Endothelial cell of umbilical vein (primary cell): Measurements from ENCODE around the gene APPL2. TPM values are rescaled to one million over a fixed set of nuclear protein-coding genes. Genes with fewer than 3 reads are reported as not detected.

Experiments used
- BruUV-seq: library from RNA; stranded (reverse); fragments of 400-500 nt; replicated peaks from 2 replicates; lab custom pipeline; 2021; lab: Mats Ljungman, UMichigan
- CTCF ChIA-PET: fragments of 300-600, 350-600 bp; sonication (Branson Sonifier 250); formaldehyde crosslinking; loops from one replicate; lab custom pipeline; 2021; ENCODE audit warnings: antibody characterized with exemption, inconsistent platforms; lab: Charles Lee
- POLR2A ChIA-PET: fragments of 300-600, 350-600 bp; sonication (Branson Sonifier 250); formaldehyde crosslinking; loops from one replicate; lab custom pipeline; 2021; ENCODE audit warnings: antibody characterized with exemption, inconsistent platforms; lab: Charles Lee
- DNase-seq: peaks from one replicate; pipeline ENCODE4 v3.0.0-alpha.2; 2011; ENCODE audit warnings: low read depth, low spot score
- FAIRE-seq: peaks from 2 replicates; lab custom pipeline; 2011; peaks lifted over from hg19 to GRCh38; lab: Jason Lieb, UNC
- H2AFZ ChIP-seq: 2 replicates; pipeline ENCODE4 v1.6.0; 2012; ENCODE audit warnings: low read depth, low read length, control low read depth, inconsistent platforms
- H3K27ac ChIP-seq: 2 replicates; pipeline ENCODE4 v1.5.1; 2011; ENCODE audit warnings: low read depth, mild to moderate bottlenecking, control low read depth, low read length, moderate library complexity; ENCODE audit not compliant: insufficient read depth
- H3K27me3 ChIP-seq, 2 experiments: 2 replicates each; pipeline versions ENCODE4 v1.6.0 to v1.6.1; 2011; ENCODE audit warnings: low read length in 2 of 2, mixed read lengths in 1 of 2; ENCODE audit not compliant: control insufficient read depth in 2 of 2, insufficient read depth in 2 of 2
- H3K36me3 ChIP-seq, 2 experiments: 2 replicates in 1 of 2; 3 replicates in 1 of 2; pipeline ENCODE4 v1.5.1; 2011; ENCODE audit warnings: low read length in 2 of 2, mild to moderate bottlenecking in 1 of 2, moderate library complexity in 1 of 2; ENCODE audit not compliant: control insufficient read depth in 2 of 2, insufficient read depth in 2 of 2; ENCODE audit errors: extremely low read depth in 1 of 2
- H3K4me1 ChIP-seq: 3 replicates; pipeline ENCODE4 v1.5.1; 2011; ENCODE audit warnings: mild to moderate bottlenecking, low read length; ENCODE audit not compliant: control insufficient read depth, insufficient read depth; ENCODE audit errors: extremely low read depth
- H3K4me2 ChIP-seq: 2 replicates; pipeline ENCODE4 v1.6.1; 2011; ENCODE audit warnings: low read length, control low read depth, mixed read lengths; ENCODE audit not compliant: insufficient read depth
- H3K4me3 ChIP-seq, 3 experiments: fragments of 200-600 bp in 1 of 3; sonication (generic), shearing (Covaris generic) in 1 of 3; replicated peaks in 1 of 3; 2 replicates each; pipeline ENCODE4 v1.5.1; 2011 to 2016; ENCODE audit warnings: control low read depth in 3 of 3, low read length in 3 of 3, mild to moderate bottlenecking in 2 of 3, inconsistent platforms in 1 of 3, low read depth in 1 of 3, moderate library complexity in 1 of 3; ENCODE audit not compliant: insufficient read depth in 1 of 3
- H3K79me2 ChIP-seq: 2 replicates; pipeline ENCODE4 v1.6.0; 2012; ENCODE audit warnings: low read length, inconsistent platforms; ENCODE audit not compliant: control insufficient read depth, insufficient read depth
- H3K9ac ChIP-seq: replicated peaks from 2 replicates; pipeline ENCODE3; 2011; ENCODE audit warnings: low read length, control low read depth; ENCODE audit not compliant: insufficient read depth; ENCODE audit errors: extremely low read depth
- H3K9me1 ChIP-seq: replicated peaks from 3 replicates; pipeline ENCODE4 v1.6.0; 2011; ENCODE audit warnings: mild to moderate bottlenecking, low read length; ENCODE audit not compliant: control insufficient read depth, insufficient read depth; ENCODE audit errors: extremely low read depth
- H3K9me3 ChIP-seq: replicated peaks from 2 replicates; pipeline ENCODE4 v1.5.1; 2012; ENCODE audit warnings: low read length, inconsistent platforms; ENCODE audit not compliant: control insufficient read depth, insufficient read depth
- H4K20me1 ChIP-seq: replicated peaks from 2 replicates; pipeline ENCODE3; 2011; ENCODE audit warnings: mild to moderate bottlenecking, low read length; ENCODE audit not compliant: control insufficient read depth, insufficient read depth; ENCODE audit errors: extremely low read depth
- EZH2 ChIP-seq: IDR thresholded peaks from 2 replicates; pipeline ENCODE4 v1.6.1; 2012; ENCODE audit warnings: borderline replicate concordance, low read depth, mild to moderate bottlenecking, moderate library complexity, low read length, inconsistent platforms; ENCODE audit not compliant: severe bottlenecking
- FOS ChIP-seq: IDR thresholded peaks from 2 replicates; pipeline ENCODE4 v1.6.1; 2011; ENCODE audit warnings: mild to moderate bottlenecking, low read length, moderate library complexity, borderline replicate concordance; ENCODE audit not compliant: insufficient read depth
- GATA2 ChIP-seq: IDR thresholded peaks from 2 replicates; pipeline ENCODE4 v1.7.0; 2011; ENCODE audit warnings: low read depth, mild to moderate bottlenecking, moderate library complexity, mixed read lengths, low read length; ENCODE audit not compliant: insufficient read length, insufficient read depth
- JUN ChIP-seq: IDR thresholded peaks from 2 replicates; pipeline ENCODE4 v1.6.1; 2011; ENCODE audit warnings: borderline replicate concordance, low read depth; ENCODE audit not compliant: insufficient read length, insufficient read depth
- POLR2A ChIP-seq: IDR thresholded peaks from 2 replicates; pipeline ENCODE4 v1.6.1; 2012; ENCODE audit warnings: low read depth, mild to moderate bottlenecking, control low read depth, low read length
- POLR2AphosphoS5 ChIP-seq: IDR thresholded peaks from 2 replicates; pipeline ENCODE4 v1.6.1; 2012; ENCODE audit warnings: low read depth, mild to moderate bottlenecking, control low read depth, low read length, moderate library complexity; ENCODE audit not compliant: insufficient read depth
- dilution Hi-C: fragments of 300-500 bp; cut with MboI; formaldehyde crosslinking; loops from one replicate; pipeline ENCODE4 v1.15.0; 2019; ENCODE audit warnings: low sequenced_read_pairs; ENCODE audit not compliant: extremely low pct_ligation_motif_present
- intact Hi-C: fragments of 100-400 bp; cut with micrococcal nuclease; formaldehyde crosslinking; loops from one replicate; pipeline ENCODE4 v1.10.0; 2022
- polyA plus RNA-seq, 4 experiments: library from polyadenylated mRNA; depleted of rRNA in 3 of 4; stranded (reverse) in 3 of 4; unstranded in 1 of 4; fragments of >200 nt; gene quantifications; 2 replicates each; pipeline versions ENCODE4 v1.2.1 to v1.2.3, GENCODE V29; 2011 to 2012; ENCODE audit warnings: missing spikeins in 1 of 4
- total RNA-seq: library from RNA; stranded (reverse); gene quantifications from 2 replicates; pipeline ENCODE4 v1.2.3, GENCODE V29; 2021
- TF ChIP-seq, protein P1 (sequence below), 2 donors: IDR thresholded peaks; 1 replicate in 1 of 2; 2 replicates in 1 of 2; pipeline ENCODE4 v1.5.1; 2011; ENCODE audit warnings: low read length in 2 of 2, mild to moderate bottlenecking in 2 of 2, moderate library complexity in 2 of 2, control low read depth in 1 of 2, inconsistent platforms in 1 of 2, low read depth in 1 of 2; ENCODE audit not compliant: insufficient read depth in 1 of 2; ENCODE audit errors: extremely low read depth in 1 of 2
- TF ChIP-seq, protein P2 (sequence below): IDR thresholded peaks from 2 replicates; pipeline ENCODE4 v1.6.1; 2011; ENCODE audit not compliant: insufficient read depth, insufficient read length

The APPL2 gene
- total and polyA plus RNA-seq, 2 donors (not counting 3 experiments of a cell fraction or from before 2014, with no cell fraction given) = 8.1 to 21.4 TPM

DNA sequence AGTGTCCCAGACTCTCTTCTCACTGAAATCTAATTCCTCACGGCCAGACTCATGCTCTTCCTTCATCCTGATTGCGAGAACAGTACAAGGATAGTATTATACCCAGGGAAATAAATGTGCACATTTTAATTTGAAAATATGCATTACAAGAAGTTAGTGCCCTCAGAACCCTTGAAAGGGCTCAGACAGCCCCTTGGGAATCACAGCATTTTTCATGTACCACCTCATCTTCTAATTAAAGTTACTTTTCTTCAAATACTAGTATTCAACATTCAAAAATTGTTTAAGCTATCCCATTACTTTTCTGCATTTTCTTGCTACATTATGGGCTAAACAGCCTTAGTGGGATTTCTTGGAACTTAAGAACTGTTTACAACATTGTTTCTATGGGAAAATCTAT, 1.7 kb upstream of the APPL2 start:
- TF ChIP-seq FOS (no peak), JUN (no peak), GATA2 (no peak), EZH2 (no peak), POLR2AphosphoS5 (no peak), POLR2A (no peak)
- TF ChIP-seq, protein P1, sequence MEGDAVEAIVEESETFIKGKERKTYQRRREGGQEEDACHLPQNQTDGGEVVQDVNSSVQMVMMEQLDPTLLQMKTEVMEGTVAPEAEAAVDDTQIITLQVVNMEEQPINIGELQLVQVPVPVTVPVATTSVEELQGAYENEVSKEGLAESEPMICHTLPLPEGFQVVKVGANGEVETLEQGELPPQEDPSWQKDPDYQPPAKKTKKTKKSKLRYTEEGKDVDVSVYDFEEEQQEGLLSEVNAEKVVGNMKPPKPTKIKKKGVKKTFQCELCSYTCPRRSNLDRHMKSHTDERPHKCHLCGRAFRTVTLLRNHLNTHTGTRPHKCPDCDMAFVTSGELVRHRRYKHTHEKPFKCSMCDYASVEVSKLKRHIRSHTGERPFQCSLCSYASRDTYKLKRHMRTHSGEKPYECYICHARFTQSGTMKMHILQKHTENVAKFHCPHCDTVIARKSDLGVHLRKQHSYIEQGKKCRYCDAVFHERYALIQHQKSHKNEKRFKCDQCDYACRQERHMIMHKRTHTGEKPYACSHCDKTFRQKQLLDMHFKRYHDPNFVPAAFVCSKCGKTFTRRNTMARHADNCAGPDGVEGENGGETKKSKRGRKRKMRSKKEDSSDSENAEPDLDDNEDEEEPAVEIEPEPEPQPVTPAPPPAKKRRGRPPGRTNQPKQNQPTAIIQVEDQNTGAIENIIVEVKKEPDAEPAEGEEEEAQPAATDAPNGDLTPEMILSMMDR (IDR thresholded peaks at IDR 0.05; ENCODE audit: extremely low read depth in 1 of 2, insufficient read depth in 1 of 2, low read depth in 1 of 2, low read length in 2 of 2) = no peak
- TF ChIP-seq, protein P2, sequence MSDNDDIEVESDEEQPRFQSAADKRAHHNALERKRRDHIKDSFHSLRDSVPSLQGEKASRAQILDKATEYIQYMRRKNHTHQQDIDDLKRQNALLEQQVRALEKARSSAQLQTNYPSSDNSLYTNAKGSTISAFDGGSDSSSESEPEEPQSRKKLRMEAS = no peak
- Histone ChIP-seq H3K27me3 (no peaks in the 10 kb centered on the region), H3K9me1 (no peaks in the 10 kb centered on the region), H3K9me3 (no peaks in the 10 kb centered on the region), H3K4me2 (no peak overlapping the region), H3K4me1 (peaks cover 28% of the 10 kb centered on the region), H3K79me2 (peaks cover 26% of the 10 kb centered on the region), H2AFZ (no peak overlapping the region), H3K27ac (no peak overlapping the region), H3K36me3 (no peaks in the 10 kb centered on the region), H4K20me1 (no peaks in the 10 kb centered on the region), H3K4me3 (no peak overlapping the region), H3K9ac (no peak overlapping the region)
- POLR2A ChIA-PET = no interaction called here
- FAIRE-seq (no peak), DNase-seq (no peak)
- BruUV-seq = no TSS peak
- intact Hi-C loops = loop anchor here (5.0 kb wide), 1 partner anchor 40 kb away; no protein-coding TSS in a partner anchor
- dilution Hi-C loops = no loop called here
- CTCF ChIA-PET = no interaction called here
